Measurements from ENCODE around the gene SRGAP3. TPM values are rescaled to one million over a fixed set of nuclear protein-coding genes. Genes with fewer than 3 reads are reported as not detected.

The SRGAP3 gene
- total and polyA plus RNA-seq, 10 of the 15 experiments (the other 5 are each of a cell fraction or from before 2014, with no cell fraction given), result 0.32 to 1.7 (median 0.99) TPM

- TF ChIP-seq, protein P1, sequence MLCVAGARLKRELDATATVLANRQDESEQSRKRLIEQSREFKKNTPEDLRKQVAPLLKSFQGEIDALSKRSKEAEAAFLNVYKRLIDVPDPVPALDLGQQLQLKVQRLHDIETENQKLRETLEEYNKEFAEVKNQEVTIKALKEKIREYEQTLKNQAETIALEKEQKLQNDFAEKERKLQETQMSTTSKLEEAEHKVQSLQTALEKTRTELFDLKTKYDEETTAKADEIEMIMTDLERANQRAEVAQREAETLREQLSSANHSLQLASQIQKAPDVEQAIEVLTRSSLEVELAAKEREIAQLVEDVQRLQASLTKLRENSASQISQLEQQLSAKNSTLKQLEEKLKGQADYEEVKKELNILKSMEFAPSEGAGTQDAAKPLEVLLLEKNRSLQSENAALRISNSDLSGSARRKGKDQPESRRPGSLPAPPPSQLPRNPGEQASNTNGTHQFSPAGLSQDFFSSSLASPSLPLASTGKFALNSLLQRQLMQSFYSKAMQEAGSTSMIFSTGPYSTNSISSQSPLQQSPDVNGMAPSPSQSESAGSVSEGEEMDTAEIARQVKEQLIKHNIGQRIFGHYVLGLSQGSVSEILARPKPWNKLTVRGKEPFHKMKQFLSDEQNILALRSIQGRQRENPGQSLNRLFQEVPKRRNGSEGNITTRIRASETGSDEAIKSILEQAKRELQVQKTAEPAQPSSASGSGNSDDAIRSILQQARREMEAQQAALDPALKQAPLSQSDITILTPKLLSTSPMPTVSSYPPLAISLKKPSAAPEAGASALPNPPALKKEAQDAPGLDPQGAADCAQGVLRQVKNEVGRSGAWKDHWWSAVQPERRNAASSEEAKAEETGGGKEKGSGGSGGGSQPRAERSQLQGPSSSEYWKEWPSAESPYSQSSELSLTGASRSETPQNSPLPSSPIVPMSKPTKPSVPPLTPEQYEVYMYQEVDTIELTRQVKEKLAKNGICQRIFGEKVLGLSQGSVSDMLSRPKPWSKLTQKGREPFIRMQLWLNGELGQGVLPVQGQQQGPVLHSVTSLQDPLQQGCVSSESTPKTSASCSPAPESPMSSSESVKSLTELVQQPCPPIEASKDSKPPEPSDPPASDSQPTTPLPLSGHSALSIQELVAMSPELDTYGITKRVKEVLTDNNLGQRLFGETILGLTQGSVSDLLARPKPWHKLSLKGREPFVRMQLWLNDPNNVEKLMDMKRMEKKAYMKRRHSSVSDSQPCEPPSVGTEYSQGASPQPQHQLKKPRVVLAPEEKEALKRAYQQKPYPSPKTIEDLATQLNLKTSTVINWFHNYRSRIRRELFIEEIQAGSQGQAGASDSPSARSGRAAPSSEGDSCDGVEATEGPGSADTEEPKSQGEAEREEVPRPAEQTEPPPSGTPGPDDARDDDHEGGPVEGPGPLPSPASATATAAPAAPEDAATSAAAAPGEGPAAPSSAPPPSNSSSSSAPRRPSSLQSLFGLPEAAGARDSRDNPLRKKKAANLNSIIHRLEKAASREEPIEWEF (IDR thresholded peaks at IDR 0.05; ENCODE audit: insufficient replicate concordance, low read depth, low read length), result no peak
- TF ChIP-seq POLR2AphosphoS5 (IDR thresholded peaks at IDR 0.05; ENCODE audit: low read length) (no peak), FOXK2 (IDR thresholded peaks at IDR 0.05) (no peak), IRF3 (IDR thresholded peaks at IDR 0.05) (no peak)
Observed at GRCh38 chr3:9130345-9131305, 118.8 kb downstream of the SRGAP3 start (continued).

GRCh38 chr3:9129365-9129764 lies 120.1 kb downstream of the SRGAP3 start:
- ChIA-PET SMC1A (ENCODE audit: uncharacterized antibody, unreplicated experiment) (no interaction called here), CTCF (interaction anchor here (1.2 kb wide), 1 partner anchor 106 kb away, joined by 4 read pairs; no protein-coding TSS in a partner anchor), RAD21 (ENCODE audit: unreplicated experiment) (no interaction called here), POLR2A (no interaction called here)
- no TSS peak for BruUV-seq (replicated peaks)
- H3K9me3 ChIP-seq (replicated peaks; ENCODE audit: control insufficient read depth, insufficient read depth, low read length), result no peaks in the 10 kb centered on the region
- intact Hi-C loops (cut with micrococcal nuclease; ENCODE audit: unreplicated experiment) (no loop called here), in situ Hi-C loops (cut with MboI) (no loop called here)
- no peaks in the 10 kb centered on the region for H3K36me3 ChIP-seq (ENCODE audit: control insufficient read depth in 2 of 2, insufficient read depth in 2 of 2, low read length in 1 of 2)
- no peak overlapping the region for H3K27ac ChIP-seq (ENCODE audit: control insufficient read depth, insufficient read depth)
- H3K4me2 ChIP-seq (ENCODE audit: control insufficient read depth, insufficient read depth), result no peak overlapping the region
- H4K20me1 ChIP-seq (ENCODE audit: control insufficient read depth, insufficient read depth), result no peaks in the 10 kb centered on the region
- H3K79me2 ChIP-seq (ENCODE audit: control insufficient read depth, insufficient read depth, low read length), result no peaks in the 10 kb centered on the region
- FAIRE-seq, result no peak
- no peak overlapping the region for H3K4me3 ChIP-seq
- no peak overlapping the region for H2AFZ ChIP-seq (ENCODE audit: control insufficient read depth, low read depth, low read length)
- H3K27me3 ChIP-seq (replicated peaks in 1 of 2; ENCODE audit: control insufficient read depth in 2 of 2, insufficient read depth in 2 of 2, low read length in 1 of 2), result no peaks in the 10 kb centered on the region; a peak in 1 of 4 replicates
- DNase-seq (ENCODE audit: low read depth, low spot score), result no peak
- H3K9ac ChIP-seq (ENCODE audit: control insufficient read depth, insufficient read depth, low read length), result no peak overlapping the region
- no peaks in the 10 kb centered on the region for H3K4me1 ChIP-seq (ENCODE audit: control insufficient read depth, insufficient read depth, low read length)
- 67% methylated on average over 2 of the region's 2 CpGs for WGBS (ENCODE audit: insufficient coverage, insufficient replicate concordance, low lambda C conversion rate, missing lambda C conversion rate)
- ATAC-seq, result no peak
- no peak for TF ChIP-seq HSF1 (IDR thresholded peaks at IDR 0.05; ENCODE audit: low read depth, low read length)
- no peak for TF ChIP-seq POLR2AphosphoS2 (IDR thresholded peaks at IDR 0.05; ENCODE audit: low read depth, low read length)
- TF ChIP-seq, protein P2, sequence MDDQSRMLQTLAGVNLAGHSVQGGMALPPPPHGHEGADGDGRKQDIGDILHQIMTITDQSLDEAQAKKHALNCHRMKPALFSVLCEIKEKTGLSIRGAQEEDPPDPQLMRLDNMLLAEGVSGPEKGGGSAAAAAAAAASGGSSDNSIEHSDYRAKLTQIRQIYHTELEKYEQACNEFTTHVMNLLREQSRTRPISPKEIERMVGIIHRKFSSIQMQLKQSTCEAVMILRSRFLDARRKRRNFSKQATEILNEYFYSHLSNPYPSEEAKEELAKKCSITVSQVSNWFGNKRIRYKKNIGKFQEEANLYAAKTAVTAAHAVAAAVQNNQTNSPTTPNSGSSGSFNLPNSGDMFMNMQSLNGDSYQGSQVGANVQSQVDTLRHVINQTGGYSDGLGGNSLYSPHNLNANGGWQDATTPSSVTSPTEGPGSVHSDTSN (IDR thresholded peaks at IDR 0.05; ENCODE audit: insufficient replicate concordance, low read depth, low read length), result no peak
- TF ChIP-seq ZNF24 (IDR thresholded peaks at IDR 0.05), result no peak
- TF ChIP-seq PML (IDR thresholded peaks at IDR 0.05; ENCODE audit: low read length), result no peak
- TF ChIP-seq, protein P3, sequence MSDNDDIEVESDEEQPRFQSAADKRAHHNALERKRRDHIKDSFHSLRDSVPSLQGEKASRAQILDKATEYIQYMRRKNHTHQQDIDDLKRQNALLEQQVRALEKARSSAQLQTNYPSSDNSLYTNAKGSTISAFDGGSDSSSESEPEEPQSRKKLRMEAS (IDR thresholded peaks at IDR 0.05; ENCODE audit: low read depth, low read length), result no peak
- TF ChIP-seq POLR2AphosphoS5 (IDR thresholded peaks at IDR 0.05; ENCODE audit: low read length), result no peak
